Endothelial cell of umbilical vein (primary cell): ENCODE data around the gene SLC12A8. TPM values are rescaled to one million over a fixed set of nuclear protein-coding genes. Genes with fewer than 3 reads are reported as not detected.
A peak's percentile ranks its signal among the peaks of the same experiment; 100 is the strongest.

Experiments used
- BruUV-seq: library from RNA; stranded (reverse); fragments of 400-500 nt; replicated peaks from 2 replicates; lab custom pipeline; 2021; lab: Mats Ljungman, UMichigan
- CTCF ChIA-PET: fragments of 300-600, 350-600 bp; sonication (Branson Sonifier 250); formaldehyde crosslinking; loops from one replicate; lab custom pipeline; 2021; ENCODE audit warnings: antibody characterized with exemption, inconsistent platforms; lab: Charles Lee
- POLR2A ChIA-PET: fragments of 300-600, 350-600 bp; sonication (Branson Sonifier 250); formaldehyde crosslinking; loops from one replicate; lab custom pipeline; 2021; ENCODE audit warnings: antibody characterized with exemption, inconsistent platforms; lab: Charles Lee
- DNase-seq: peaks from one replicate; pipeline ENCODE4 v3.0.0-alpha.2; 2011; ENCODE audit warnings: low read depth, low spot score
- FAIRE-seq: peaks from 2 replicates; lab custom pipeline; 2011; peaks lifted over from hg19 to GRCh38; lab: Jason Lieb, UNC
- H2AFZ ChIP-seq: 2 replicates; pipeline ENCODE4 v1.6.0; 2012; ENCODE audit warnings: low read depth, low read length, control low read depth, inconsistent platforms
- H3K27ac ChIP-seq: 2 replicates; pipeline ENCODE4 v1.5.1; 2011; ENCODE audit warnings: low read depth, mild to moderate bottlenecking, control low read depth, low read length, moderate library complexity; ENCODE audit not compliant: insufficient read depth
- H3K27me3 ChIP-seq, 2 experiments: 2 replicates each; pipeline versions ENCODE4 v1.6.0 to v1.6.1; 2011; ENCODE audit warnings: low read length in 2 of 2, mixed read lengths in 1 of 2; ENCODE audit not compliant: control insufficient read depth in 2 of 2, insufficient read depth in 2 of 2
- H3K36me3 ChIP-seq, 2 experiments: 2 replicates in 1 of 2; 3 replicates in 1 of 2; pipeline ENCODE4 v1.5.1; 2011; ENCODE audit warnings: low read length in 2 of 2, mild to moderate bottlenecking in 1 of 2, moderate library complexity in 1 of 2; ENCODE audit not compliant: control insufficient read depth in 2 of 2, insufficient read depth in 2 of 2; ENCODE audit errors: extremely low read depth in 1 of 2
- H3K4me1 ChIP-seq: 3 replicates; pipeline ENCODE4 v1.5.1; 2011; ENCODE audit warnings: mild to moderate bottlenecking, low read length; ENCODE audit not compliant: control insufficient read depth, insufficient read depth; ENCODE audit errors: extremely low read depth
- H3K4me2 ChIP-seq: 2 replicates; pipeline ENCODE4 v1.6.1; 2011; ENCODE audit warnings: low read length, control low read depth, mixed read lengths; ENCODE audit not compliant: insufficient read depth
- H3K4me3 ChIP-seq, 3 experiments: fragments of 200-600 bp in 1 of 3; sonication (generic), shearing (Covaris generic) in 1 of 3; replicated peaks in 1 of 3; 2 replicates each; pipeline ENCODE4 v1.5.1; 2011 to 2016; ENCODE audit warnings: control low read depth in 3 of 3, low read length in 3 of 3, mild to moderate bottlenecking in 2 of 3, inconsistent platforms in 1 of 3, low read depth in 1 of 3, moderate library complexity in 1 of 3; ENCODE audit not compliant: insufficient read depth in 1 of 3
- H3K79me2 ChIP-seq: 2 replicates; pipeline ENCODE4 v1.6.0; 2012; ENCODE audit warnings: low read length, inconsistent platforms; ENCODE audit not compliant: control insufficient read depth, insufficient read depth
- H3K9ac ChIP-seq: replicated peaks from 2 replicates; pipeline ENCODE3; 2011; ENCODE audit warnings: low read length, control low read depth; ENCODE audit not compliant: insufficient read depth; ENCODE audit errors: extremely low read depth
- H3K9me1 ChIP-seq: replicated peaks from 3 replicates; pipeline ENCODE4 v1.6.0; 2011; ENCODE audit warnings: mild to moderate bottlenecking, low read length; ENCODE audit not compliant: control insufficient read depth, insufficient read depth; ENCODE audit errors: extremely low read depth
- H3K9me3 ChIP-seq: replicated peaks from 2 replicates; pipeline ENCODE4 v1.5.1; 2012; ENCODE audit warnings: low read length, inconsistent platforms; ENCODE audit not compliant: control insufficient read depth, insufficient read depth
- H4K20me1 ChIP-seq: replicated peaks from 2 replicates; pipeline ENCODE3; 2011; ENCODE audit warnings: mild to moderate bottlenecking, low read length; ENCODE audit not compliant: control insufficient read depth, insufficient read depth; ENCODE audit errors: extremely low read depth
- CTCF ChIP-seq, 2 donors: IDR thresholded peaks; 1 replicate in 1 of 2; 2 replicates in 1 of 2; pipeline ENCODE4 v1.5.1; 2011; ENCODE audit warnings: low read length in 2 of 2, mild to moderate bottlenecking in 2 of 2, moderate library complexity in 2 of 2, control low read depth in 1 of 2, inconsistent platforms in 1 of 2, low read depth in 1 of 2; ENCODE audit not compliant: insufficient read depth in 1 of 2; ENCODE audit errors: extremely low read depth in 1 of 2
- EZH2 ChIP-seq: IDR thresholded peaks from 2 replicates; pipeline ENCODE4 v1.6.1; 2012; ENCODE audit warnings: borderline replicate concordance, low read depth, mild to moderate bottlenecking, moderate library complexity, low read length, inconsistent platforms; ENCODE audit not compliant: severe bottlenecking
- FOS ChIP-seq: IDR thresholded peaks from 2 replicates; pipeline ENCODE4 v1.6.1; 2011; ENCODE audit warnings: mild to moderate bottlenecking, low read length, moderate library complexity, borderline replicate concordance; ENCODE audit not compliant: insufficient read depth
- GATA2 ChIP-seq: IDR thresholded peaks from 2 replicates; pipeline ENCODE4 v1.7.0; 2011; ENCODE audit warnings: low read depth, mild to moderate bottlenecking, moderate library complexity, mixed read lengths, low read length; ENCODE audit not compliant: insufficient read length, insufficient read depth
- JUN ChIP-seq: IDR thresholded peaks from 2 replicates; pipeline ENCODE4 v1.6.1; 2011; ENCODE audit warnings: borderline replicate concordance, low read depth; ENCODE audit not compliant: insufficient read length, insufficient read depth
- MAX ChIP-seq: IDR thresholded peaks from 2 replicates; pipeline ENCODE4 v1.6.1; 2011; ENCODE audit not compliant: insufficient read depth, insufficient read length
- MYC ChIP-seq: IDR thresholded peaks from one replicate; pipeline ENCODE4 v1.6.1; 2011; ENCODE audit warnings: mild to moderate bottlenecking, low read depth, low read length
- POLR2A ChIP-seq: IDR thresholded peaks from 2 replicates; pipeline ENCODE4 v1.6.1; 2012; ENCODE audit warnings: low read depth, mild to moderate bottlenecking, control low read depth, low read length
- POLR2AphosphoS5 ChIP-seq: IDR thresholded peaks from 2 replicates; pipeline ENCODE4 v1.6.1; 2012; ENCODE audit warnings: low read depth, mild to moderate bottlenecking, control low read depth, low read length, moderate library complexity; ENCODE audit not compliant: insufficient read depth
- dilution Hi-C: fragments of 300-500 bp; cut with MboI; formaldehyde crosslinking; loops from one replicate; pipeline ENCODE4 v1.15.0; 2019; ENCODE audit warnings: low sequenced_read_pairs; ENCODE audit not compliant: extremely low pct_ligation_motif_present
- intact Hi-C: fragments of 100-400 bp; cut with micrococcal nuclease; formaldehyde crosslinking; loops from one replicate; pipeline ENCODE4 v1.10.0; 2022
- polyA plus RNA-seq, 4 experiments: library from polyadenylated mRNA; depleted of rRNA in 3 of 4; stranded (reverse) in 3 of 4; unstranded in 1 of 4; fragments of >200 nt; gene quantifications; 2 replicates each; pipeline versions ENCODE4 v1.2.1 to v1.2.3, GENCODE V29; 2011 to 2012; ENCODE audit warnings: missing spikeins in 1 of 4
- total RNA-seq: library from RNA; stranded (reverse); gene quantifications from 2 replicates; pipeline ENCODE4 v1.2.3, GENCODE V29; 2021

The SLC12A8 gene
- total and polyA plus RNA-seq, 2 donors (not counting 3 experiments of a cell fraction or from before 2014, with no cell fraction given) = 0.86 to 0.90 TPM

- intact Hi-C loops (loop anchor here (5.0 kb wide), 2 partner anchors 80 to 235 kb away; partner anchors contain the start of gene ZNF148), dilution Hi-C loops (no loop called here)
- H3K79me2 ChIP-seq = no peaks in the 10 kb centered on the region
- H3K9me3 ChIP-seq = no peaks in the 10 kb centered on the region
- H3K27ac ChIP-seq = no peak overlapping the region
- no peaks in the 10 kb centered on the region for H4K20me1 ChIP-seq
- H3K4me2 ChIP-seq = peak overlapping the region; percentile 31
- no peak overlapping the region for H3K4me3 ChIP-seq
- ChIA-PET POLR2A (no interaction called here), CTCF (interaction anchor here (0.6 to 2.6 kb wide), 4 partner anchors 39 to 443 kb away, joined by 3 to 9 read pairs (median 4); no protein-coding TSS in a partner anchor)
- TF ChIP-seq JUN = no peak
- TF ChIP-seq MYC = no peak
- no peak for TF ChIP-seq POLR2AphosphoS5
- no peak for TF ChIP-seq FOS
- no peak for TF ChIP-seq CTCF (IDR thresholded peaks at IDR 0.05; ENCODE audit: extremely low read depth in 1 of 2, insufficient read depth in 1 of 2, low read depth in 1 of 2, low read length in 2 of 2)
- no peak for TF ChIP-seq MAX
- TF ChIP-seq GATA2 = no peak
- no peak for TF ChIP-seq POLR2A
- no peak for TF ChIP-seq EZH2
- no peaks in the 10 kb centered on the region for H3K9me1 ChIP-seq
- no peak for DNase-seq
- H3K9ac ChIP-seq = no peak overlapping the region
- no peaks in the 10 kb centered on the region for H3K36me3 ChIP-seq
- no TSS peak for BruUV-seq
- no peak for FAIRE-seq
- peaks cover 16% of the 10 kb centered on the region for H3K4me1 ChIP-seq
- H3K27me3 ChIP-seq = no peaks in the 10 kb centered on the region
- peak overlapping the region; percentile 95 for H2AFZ ChIP-seq
Measured at GRCh38 chr3:125142420-125142778, 70.1 kb downstream of the SLC12A8 start.
